ENCODE results near the gene MIAT. TPM values are rescaled to one million over a fixed set of nuclear protein-coding genes. Genes with fewer than 3 reads are reported as not detected.

Gene MIAT
- total RNA-seq: 0.18 and 0.32 TPM in 2 replicates

DNA sequence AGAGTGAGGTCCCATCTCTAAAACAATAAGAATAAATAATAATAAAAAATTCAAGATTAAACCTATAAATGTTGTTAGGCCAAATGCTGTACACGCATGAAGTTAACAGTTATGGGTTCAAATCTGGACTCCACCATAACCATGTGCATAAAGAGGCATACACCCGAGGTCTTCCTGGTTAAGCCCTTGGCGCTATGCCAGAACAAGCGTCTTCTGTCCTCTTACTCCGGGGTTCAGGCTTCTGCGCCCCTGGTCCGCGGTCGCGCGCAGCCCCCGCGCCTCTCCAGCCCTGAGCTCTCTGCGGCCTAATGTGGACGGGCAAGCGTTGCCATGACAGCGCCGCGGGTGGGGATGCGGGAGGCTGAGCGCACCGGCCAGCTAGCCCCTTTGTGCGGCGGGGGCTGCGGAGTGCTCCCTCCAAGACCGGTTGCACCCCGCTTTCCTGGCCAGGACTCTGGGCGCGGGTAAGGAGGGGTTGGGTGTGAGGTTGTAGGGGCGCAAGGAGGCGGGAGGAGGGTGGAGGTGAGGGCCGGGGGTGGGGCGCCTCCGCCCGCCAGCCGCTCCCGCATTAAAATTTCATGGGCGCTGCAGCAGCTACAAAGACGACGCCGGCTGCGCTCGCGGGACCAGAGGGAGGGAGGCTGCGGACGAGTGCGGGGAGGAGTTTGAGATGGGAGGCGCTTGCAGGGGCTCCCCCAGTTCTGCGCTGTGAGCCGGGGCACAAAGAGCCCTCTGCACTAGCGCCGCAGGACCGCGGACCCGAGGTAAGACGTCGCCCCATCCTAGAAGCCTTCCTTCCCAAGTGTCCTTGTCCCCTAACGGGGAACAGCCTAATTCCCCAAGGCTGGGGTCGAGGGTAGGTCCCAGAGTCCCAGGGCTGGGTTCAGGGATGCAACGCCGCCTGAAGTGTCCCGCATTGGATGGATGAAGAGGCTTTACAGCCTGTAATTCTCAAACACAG lies at the start of gene MIAT:
TSS of gene MIAT (plus strand) at position 698 of the 961 bp plus-strand sequence.

DNA sequence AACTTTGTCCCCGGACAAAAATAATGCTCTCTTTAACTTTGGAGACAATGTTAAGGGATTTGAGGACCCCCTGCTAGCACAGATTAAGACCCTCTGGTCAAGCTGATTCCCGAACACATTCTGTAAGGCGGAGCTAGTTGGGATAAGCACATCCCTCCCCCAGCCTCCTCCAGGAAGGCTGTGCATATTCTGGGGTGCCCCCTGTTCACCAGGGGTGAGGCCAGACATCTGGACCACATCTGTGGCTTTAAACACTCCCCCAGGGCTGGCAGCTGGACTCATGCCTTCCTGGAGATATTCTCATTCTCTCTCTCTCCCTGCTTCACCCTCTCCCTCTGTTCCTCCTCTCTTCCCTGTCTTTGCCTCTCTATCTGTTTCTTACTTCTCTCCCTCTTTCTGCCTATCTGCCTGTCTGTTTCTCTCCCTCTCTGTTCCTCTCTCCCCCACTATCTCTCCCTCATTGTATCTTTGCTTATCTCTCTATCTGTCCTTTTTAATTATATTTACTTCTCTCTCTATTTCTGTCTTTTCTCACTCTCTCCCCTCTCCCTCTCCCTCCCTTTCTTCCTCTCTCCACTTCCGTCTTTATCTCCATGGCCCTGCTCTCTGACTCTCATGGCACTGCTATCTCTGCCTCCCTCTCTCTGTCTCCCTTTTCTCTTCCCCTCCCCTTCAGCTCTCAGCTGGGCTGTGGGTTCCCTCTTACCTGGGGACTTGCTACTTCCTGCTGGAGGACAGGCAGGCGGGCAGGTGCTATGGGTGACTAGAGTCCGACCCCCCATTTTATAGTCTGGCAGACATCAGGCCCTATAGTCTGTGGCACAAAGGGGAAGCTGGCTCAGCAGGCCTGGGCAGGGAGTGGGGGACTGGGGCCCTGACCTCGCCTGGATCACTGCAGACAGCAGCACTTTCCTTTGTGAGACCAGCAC lies 39.9 kb upstream of the MIAT start, which contains the start of gene CRYBB1:
TSS of gene CRYBB1 (minus strand) at position 757 of the 929 bp plus-strand sequence. CDS start 1,708 bp downstream, outside the sequence.

DNA sequence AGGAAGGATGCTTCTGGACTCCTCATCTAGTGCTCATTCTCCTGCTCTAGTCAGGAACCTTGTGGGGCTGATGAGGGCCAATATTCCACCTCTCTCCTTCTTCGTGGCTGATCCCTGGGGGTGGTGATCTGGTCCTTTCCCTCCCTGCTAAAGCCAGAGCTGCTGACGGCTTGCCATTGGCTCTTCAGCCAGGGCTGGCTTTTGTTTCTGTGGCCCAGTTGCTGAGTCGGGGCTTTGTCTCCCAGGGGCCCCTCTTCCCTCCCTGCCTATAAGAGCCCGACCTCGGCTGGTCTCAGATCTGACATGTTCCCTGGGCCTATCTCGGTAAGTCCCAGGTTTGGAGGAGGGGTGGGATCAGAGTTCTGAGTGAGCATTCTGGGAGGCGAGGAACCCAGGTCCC lies 35.7 kb upstream of the MIAT start, which contains the start of gene CRYBA4:
TSS of gene CRYBA4 (plus strand) at position 301 of the 400 bp plus-strand sequence. CDS start 634 bp downstream, outside the sequence.

Other genes starting within 250 kb of the MIAT start
- 1.6 and 3.7 TPM in 2 replicates for gene ASPHD2, start 228.3 kb upstream of the MIAT start, total RNA-seq
- gene HPS4, start 173.8 kb upstream of the MIAT start, total RNA-seq: 9.9 and 17.9 TPM in 2 replicates
- gene SRRD, start 173.7 kb upstream of the MIAT start, total RNA-seq: 8.3 and 15.2 TPM in 2 replicates
- 20.0 and 22.4 TPM in 2 replicates for gene TFIP11, start 145.1 kb upstream of the MIAT start, total RNA-seq
- gene TPST2, start 67.5 kb upstream of the MIAT start, total RNA-seq: 20.9 and 35.6 TPM in 2 replicates
- gene CRYBB1, start 39.6 kb upstream of the MIAT start, total RNA-seq: not detected in 2 replicates
- not detected in 2 replicates for gene CRYBA4, start 35.6 kb upstream of the MIAT start, total RNA-seq

All from cardiac atrium fibroblast (primary cell).